NCI-H226 (cell line): Measurements from ENCODE around the gene PAWR.

Experiments used
- DNase-seq: peaks from one replicate; pipeline ENCODE4 v3.0.0-alpha.2; 2015

The PAWR gene

GRCh38 chr12:79690638-79691510, at the start of gene PAWR:
TSS of gene PAWR (minus strand) at chr12:79690964. CDS start at chr12:79690244, 720 bp downstream.
- peak; percentile 95 for DNase-seq

GRCh38 chr12:79737875-79738718, 47.3 kb upstream of the PAWR start:
- peak; percentile 45 for DNase-seq

GRCh38 chr12:79732638-79733037, 41.9 kb upstream of the PAWR start:
- no peak for DNase-seq

GRCh38 chr12:79725987-79726386, 35.2 kb upstream of the PAWR start:
- DNase-seq = peak; percentile 79

GRCh38 chr12:79717006-79717405, 26.2 kb upstream of the PAWR start:
- no peak for DNase-seq

GRCh38 chr12:79715308-79715707, 24.5 kb upstream of the PAWR start:
- no peak for DNase-seq

GRCh38 chr12:79710707-79711483, 20.1 kb upstream of the PAWR start:
- no peak for DNase-seq

- no peak for DNase-seq
Observed at GRCh38 chr12:79707830-79708229, 17.1 kb upstream of the PAWR start.

- no peak for DNase-seq
Observed at GRCh38 chr12:79706676-79707075, 15.9 kb upstream of the PAWR start.

- no peak for DNase-seq
Observed at GRCh38 chr12:79706156-79706555, 15.4 kb upstream of the PAWR start.

- DNase-seq = no peak
Observed at GRCh38 chr12:79698966-79699365, 8.2 kb upstream of the PAWR start.

GRCh38 chr12:79696416-79696815, 5.7 kb upstream of the PAWR start:
- DNase-seq = no peak

GRCh38 chr12:79692860-79693577, 2.3 kb upstream of the PAWR start:
- DNase-seq = peak; percentile 62

GRCh38 chr12:79691511-79692248, 916 bp upstream of the PAWR start:
- DNase-seq = peak; percentile 47

GRCh38 chr12:79690142-79690637, 574 bp downstream of the PAWR start:
- DNase-seq = peak; percentile 85

- peak; percentile 52 for DNase-seq
Observed at GRCh38 chr12:79689477-79690141, 1.2 kb downstream of the PAWR start.

- no peak for DNase-seq
Observed at GRCh38 chr12:79689061-79689476, 1.7 kb downstream of the PAWR start.

GRCh38 chr12:79688376-79689060, 2.2 kb downstream of the PAWR start:
- DNase-seq = no peak

- no peak for DNase-seq
Observed at GRCh38 chr12:79687711-79688260, 3.0 kb downstream of the PAWR start.

- DNase-seq = peak; percentile 14
Observed at GRCh38 chr12:79686171-79686570, 4.6 kb downstream of the PAWR start.
